NCI-H2196 treated with DMSO at 0.1 percent for 48 hours (cell line): ENCODE data around the gene GPR107.
A peak's percentile ranks its signal among the peaks of the same experiment; 100 is the strongest.

Experiments used
- DNase-seq: peaks from one replicate; lab custom pipeline; 2025; ENCODE audit not compliant: unreplicated experiment; lab: John Stamatoyannopoulos, UW

Gene GPR107

GRCh38 chr9:130128733-130129431, 75.2 kb downstream of the GPR107 start:
- no peak for DNase-seq

DNA sequence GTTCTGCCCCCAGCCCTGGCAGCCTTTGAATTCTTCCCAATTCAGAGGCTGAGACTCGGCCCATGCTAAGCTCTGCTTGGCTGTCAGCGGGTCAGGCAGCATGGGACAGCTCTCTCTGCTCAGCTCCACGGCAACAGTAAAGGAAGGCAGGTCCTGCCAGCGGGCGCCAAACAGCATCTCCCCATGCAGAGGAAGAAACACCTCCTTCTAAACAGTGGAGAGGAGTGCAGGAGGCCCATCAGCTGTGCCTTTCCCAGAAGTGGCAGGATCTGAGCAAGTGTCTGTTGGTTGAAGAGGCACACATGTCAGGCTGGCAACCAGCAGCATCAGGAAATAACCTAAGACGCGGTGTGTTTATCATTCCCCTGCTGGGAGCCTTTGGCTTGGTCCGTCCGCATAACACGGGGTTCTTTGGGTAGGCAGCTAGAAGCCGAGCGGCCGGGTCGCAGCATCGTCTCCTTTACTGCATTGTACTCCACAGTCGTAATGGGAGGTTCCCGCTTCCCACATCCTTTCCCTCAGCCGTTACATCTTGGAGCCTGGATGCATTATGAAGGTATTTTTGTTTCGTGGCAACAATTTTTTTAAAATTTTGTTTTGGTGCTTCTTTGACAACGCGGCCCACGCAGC, 75.8 kb downstream of the GPR107 start:
- DNase-seq: no peak

- no peak for DNase-seq
Measured at GRCh38 chr9:130132746-130133145, 79.0 kb downstream of the GPR107 start.

GRCh38 chr9:130137081-130137640, 83.5 kb downstream of the GPR107 start:
- DNase-seq: no peak

- DNase-seq: no peak
Measured at GRCh38 chr9:130137641-130138081, 84.0 kb downstream of the GPR107 start.

- peak; percentile 7 for DNase-seq
Measured at GRCh38 chr9:130138171-130138653, 84.5 kb downstream of the GPR107 start.

GRCh38 chr9:130138791-130139190, 85.1 kb downstream of the GPR107 start:
- DNase-seq: no peak

DNA sequence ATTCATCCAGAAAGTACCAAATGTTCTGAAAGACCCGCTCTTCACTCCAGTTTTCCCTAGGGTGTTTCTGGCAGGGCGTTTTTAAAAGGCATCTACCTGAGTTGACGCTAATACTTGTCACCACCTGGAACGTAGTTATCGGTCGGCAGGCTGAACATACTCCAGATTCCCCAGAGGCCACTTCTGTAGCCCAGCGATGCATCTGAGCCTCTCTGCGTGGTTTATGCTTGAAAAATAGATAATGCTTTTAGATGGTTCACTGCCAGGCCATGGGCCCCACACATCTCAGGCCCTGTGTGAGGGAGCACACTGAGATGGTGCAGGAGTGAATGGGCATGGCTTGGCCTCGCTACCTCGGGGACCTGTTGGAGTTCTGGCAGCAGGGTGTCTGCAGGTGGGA, 85.5 kb downstream of the GPR107 start:
- DNase-seq: no peak

GRCh38 chr9:130140706-130141105, 87.0 kb downstream of the GPR107 start:
- DNase-seq: no peak

DNA sequence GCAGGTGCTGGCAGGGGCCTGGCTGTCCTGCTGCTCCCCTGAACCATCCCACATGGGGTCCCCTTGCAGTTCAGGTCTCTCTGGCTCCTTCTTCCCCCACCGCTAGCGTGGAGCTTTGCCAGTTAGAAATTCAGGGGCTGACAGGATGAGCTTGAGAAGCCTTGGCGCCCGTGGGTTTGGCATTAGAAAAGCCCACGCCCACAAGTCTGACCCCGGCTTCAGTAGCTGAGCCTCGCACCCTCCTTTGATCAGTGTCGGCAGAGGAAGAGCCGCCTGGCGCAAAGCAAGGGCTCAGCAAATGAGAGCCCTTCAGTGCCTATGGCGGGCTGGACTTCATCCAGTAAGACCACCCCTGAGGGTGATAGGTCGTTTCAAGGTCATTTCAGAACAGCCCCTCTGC, 88.3 kb downstream of the GPR107 start:
- no peak for DNase-seq

- no peak for DNase-seq
Measured at GRCh38 chr9:130142641-130143040, 88.9 kb downstream of the GPR107 start.

DNA sequence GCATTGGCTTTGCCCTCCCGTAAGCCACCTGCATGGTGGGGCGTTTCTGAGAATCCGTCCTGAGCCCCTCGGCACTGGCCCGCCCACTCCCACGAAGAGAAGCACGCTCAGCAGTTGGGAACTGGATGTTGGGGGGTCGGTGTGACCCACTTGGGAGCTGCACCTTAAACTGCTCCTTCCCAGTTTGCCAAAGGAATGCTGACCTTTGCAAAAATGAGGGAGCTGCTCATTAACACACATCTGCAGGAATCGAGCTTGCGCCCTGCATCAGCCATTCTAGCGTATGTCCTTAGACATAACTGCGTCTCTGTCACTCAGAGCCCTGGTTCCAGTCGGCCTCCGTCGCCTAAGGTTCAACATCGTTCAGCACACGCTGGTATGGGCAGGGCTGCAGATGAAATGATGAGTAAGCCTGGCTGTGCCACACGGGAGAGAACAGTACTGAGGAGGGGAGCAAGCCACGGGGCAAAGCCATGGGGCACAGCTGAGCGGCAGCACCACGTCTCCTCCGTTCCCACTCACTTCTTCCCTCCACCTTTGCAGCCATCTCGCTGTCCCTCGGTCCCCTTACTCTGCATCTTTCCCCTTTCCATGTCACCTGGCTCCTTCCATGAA, 89.7 kb downstream of the GPR107 start:
- no peak for DNase-seq

- no peak for DNase-seq
Measured at GRCh38 chr9:130143958-130144366, 90.3 kb downstream of the GPR107 start.

- DNase-seq: no peak
Measured at GRCh38 chr9:130144703-130145102, 91.0 kb downstream of the GPR107 start.

GRCh38 chr9:130145658-130146057, 92.0 kb downstream of the GPR107 start:
- no peak for DNase-seq

DNA sequence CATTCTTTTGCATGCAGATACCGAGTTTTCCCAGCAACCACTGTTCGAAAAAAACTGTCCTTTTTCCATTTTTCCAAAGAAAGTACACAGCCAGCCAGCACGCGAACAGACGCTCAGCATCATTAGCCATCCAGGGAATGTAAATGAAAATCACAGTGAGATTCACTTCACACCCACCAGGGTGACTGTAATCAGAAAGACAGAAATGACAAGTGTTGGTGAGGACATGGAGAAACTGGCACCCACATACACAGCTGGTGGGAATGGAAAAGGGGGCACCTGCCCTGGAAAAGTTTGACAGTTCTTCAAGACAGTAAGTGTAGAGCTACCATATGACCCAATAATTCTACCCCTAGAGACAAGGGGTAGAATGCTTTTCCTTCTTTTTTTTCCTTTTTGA, 93.5 kb downstream of the GPR107 start:
- no peak for DNase-seq

GRCh38 chr9:130147910-130148309, 94.2 kb downstream of the GPR107 start:
- no peak for DNase-seq

GRCh38 chr9:130149031-130149430, 95.3 kb downstream of the GPR107 start:
- no peak for DNase-seq

- no peak for DNase-seq
Measured at GRCh38 chr9:130149654-130150286, 96.1 kb downstream of the GPR107 start.

DNA sequence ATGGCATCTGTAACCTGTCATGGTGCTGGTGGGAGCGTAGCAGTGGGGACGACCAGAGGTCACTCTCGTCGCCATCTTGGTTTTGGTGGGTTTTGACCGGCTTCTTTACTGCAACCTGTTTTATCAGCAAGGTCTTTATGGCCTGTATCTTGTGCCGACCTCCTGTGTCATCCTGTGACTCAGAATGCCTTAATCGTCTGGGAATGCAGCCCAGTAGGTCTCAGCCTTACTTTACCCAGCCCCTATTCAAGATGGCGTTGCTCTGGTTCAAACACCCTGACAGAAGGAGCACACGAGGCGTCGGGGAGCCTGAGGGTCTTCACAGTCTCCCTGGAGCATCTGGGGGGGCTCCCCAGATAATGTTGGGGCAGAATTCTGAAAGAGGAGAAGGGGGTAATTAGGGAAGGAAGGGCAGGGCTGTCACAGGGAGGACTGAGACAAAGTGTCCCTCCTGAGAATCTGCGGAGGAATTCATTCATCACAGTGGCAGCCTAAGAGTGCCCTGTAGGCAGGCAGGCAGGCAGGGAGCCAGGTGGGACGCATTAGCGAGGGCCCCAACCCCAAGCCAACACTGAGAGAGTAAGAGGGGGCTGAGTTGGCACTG, 97.2 kb downstream of the GPR107 start:
- no peak for DNase-seq

DNA sequence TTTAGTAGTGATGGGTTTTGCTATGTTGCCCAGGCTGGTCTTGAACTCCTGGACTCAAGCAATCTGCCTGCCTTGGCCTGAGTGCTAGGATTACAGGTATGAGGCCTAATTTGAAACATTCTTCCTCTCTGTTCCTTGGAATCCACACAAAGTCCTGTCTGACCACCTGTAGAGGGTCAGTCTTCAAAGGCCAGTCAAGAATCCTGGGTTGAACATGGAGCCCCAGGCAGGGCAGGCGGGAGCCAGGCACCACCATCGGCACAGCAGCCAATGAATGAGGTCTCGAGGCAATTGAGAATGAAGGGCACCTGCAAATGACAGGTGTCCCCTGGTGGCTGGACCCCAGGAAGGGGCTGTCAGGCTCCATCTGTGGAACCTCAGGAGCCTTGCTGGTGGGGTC, 101.1 kb downstream of the GPR107 start:
- no peak for DNase-seq
